K562 (cell line): ENCODE data around the gene PPP1R9A.

Source experiments
- CEBPB ChIP-seq: fragments of 450-650 bp; IDR thresholded peaks from 2 replicates; pipeline ENCODE4 v1.6.1; 2016; ENCODE audit warnings: missing genetic modification characterization, missing compliant biosample characterization
- CTCF ChIP-seq, 3 experiments: IDR thresholded peaks in 2 of 3; conservative IDR thresholded peaks in 1 of 3; 2 replicates each; pipeline ENCODE4 v1.5.1; 2011 to 2012; ENCODE audit warnings: low read length in 3 of 3, mild to moderate bottlenecking in 3 of 3, control low read depth in 2 of 3, improper control_type of control experiment in 1 of 3, inconsistent platforms in 1 of 3, low read depth in 1 of 3, mixed read lengths in 1 of 3, moderate library complexity in 1 of 3; ENCODE audit not compliant: insufficient read depth in 2 of 3
- ELF4 ChIP-seq: fragments of 450-650 bp; formaldehyde crosslinking; IDR thresholded peaks from 2 replicates; pipeline ENCODE4 v1.4.0; 2022; ENCODE audit warnings: missing genetic modification characterization
- MAFF ChIP-seq: IDR thresholded peaks from 2 replicates; pipeline ENCODE4 v1.6.1; 2012; ENCODE audit warnings: low read length, improper control_type of control experiment
- POLR2A ChIP-seq: fragments of 450-650 bp; conservative IDR thresholded peaks from 2 replicates; pipeline ENCODE4 v1.6.1; 2016
- RAD21 ChIP-seq, 2 experiments: fragments of 250-450 bp in 1 of 2; fragments of 450-650 bp in 1 of 2; sonication (Bioruptor Pico) in 1 of 2; formaldehyde crosslinking in 1 of 2; IDR thresholded peaks in 1 of 2; conservative IDR thresholded peaks in 1 of 2; 2 replicates each; pipeline versions ENCODE4 v1.4.0 to v1.8.0; 2020 to 2022; ENCODE audit warnings: mild to moderate bottlenecking in 2 of 2, moderate library complexity in 1 of 2
- RBBP5 ChIP-seq: fragments of 200-600 bp; sonication (generic); IDR thresholded peaks from 2 replicates; pipeline ENCODE4 v1.6.1; 2012; ENCODE audit warnings: borderline replicate concordance, mild to moderate bottlenecking, low read length, control low read depth, inconsistent platforms; ENCODE audit not compliant: insufficient read depth, poor library complexity, severe bottlenecking
- REST ChIP-seq, 2 experiments: fragments of 450-650 bp; formaldehyde crosslinking in 1 of 2; IDR thresholded peaks; 2 replicates each; pipeline versions ENCODE4 v1.4.0 to v1.6.1; 2014 to 2020; ENCODE audit warnings: mild to moderate bottlenecking in 2 of 2, borderline replicate concordance in 1 of 2, low read depth in 1 of 2
- SP2 ChIP-seq: IDR thresholded peaks from 2 replicates; pipeline ENCODE4 v1.6.1; 2011; ENCODE audit warnings: mild to moderate bottlenecking, low read depth, low read length, moderate library complexity; ENCODE audit not compliant: poor library complexity, severe bottlenecking; ENCODE audit errors: extremely low read depth
- ZNF146 ChIP-seq: IDR thresholded peaks from one replicate; pipeline ENCODE4 v1.6.1; 2018; ENCODE audit warnings: missing compliant biosample characterization; ENCODE audit not compliant: unreplicated experiment

DNA sequence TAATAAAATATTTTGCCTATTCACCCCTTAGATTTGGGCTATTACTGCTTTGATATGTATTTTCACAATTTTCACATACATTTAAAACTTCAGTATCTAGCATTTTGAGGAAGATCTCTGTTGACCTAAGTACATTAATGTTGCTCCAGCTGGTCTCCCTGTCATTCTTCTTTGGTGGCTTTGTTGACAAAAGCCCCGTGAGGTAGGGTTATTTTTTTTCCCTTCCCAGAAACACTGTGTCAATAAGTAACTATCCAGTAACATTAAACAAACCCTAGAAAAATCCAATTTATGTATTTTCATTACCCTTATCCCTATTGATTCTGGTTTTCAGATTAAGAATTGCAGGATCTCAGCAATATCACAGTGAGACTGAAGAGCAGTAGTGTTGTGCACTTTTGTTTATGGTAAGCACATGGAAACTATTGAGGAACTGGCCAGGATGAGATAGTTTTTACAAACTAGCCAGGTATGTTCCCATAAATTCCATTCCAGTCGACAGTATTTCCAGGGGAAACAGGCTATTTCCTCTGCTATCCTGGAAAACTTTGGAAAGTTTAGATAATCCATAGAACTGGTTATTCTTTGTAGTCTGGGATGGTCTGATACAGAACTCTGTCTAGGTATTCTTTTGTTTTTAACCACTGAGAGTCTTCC, 218.8 kb downstream of the PPP1R9A start:
- no peak for TF ChIP-seq REST (IDR thresholded peaks at IDR 0.05; ENCODE audit: borderline replicate concordance)
- no peak for TF ChIP-seq REST (CRISPR knock-in tag; IDR thresholded peaks at IDR 0.05; ENCODE audit: low read depth)
- no peak for TF ChIP-seq CTCF (IDR thresholded peaks at IDR 0.05 in 2 of 3, conservative IDR thresholded peaks at IDR 0.05 in 1 of 3; ENCODE audit: insufficient read depth in 2 of 3, low read depth in 1 of 3, low read length in 3 of 3)
- no peak for TF ChIP-seq RBBP5
- no peak for TF ChIP-seq SP2
- no peak for TF ChIP-seq MAFF
- TF ChIP-seq POLR2A, result no peak
- TF ChIP-seq ZNF146 (CRISPR knock-in tag), result no peak
- TF ChIP-seq RAD21 (CRISPR knock-in tag; conservative IDR thresholded peaks at IDR 0.05 in 1 of 2, IDR thresholded peaks at IDR 0.05 in 1 of 2), result no peak
- no peak for TF ChIP-seq CEBPB
- TF ChIP-seq ELF4 (CRISPR knock-in tag), result no peak
